Parathyroid adenoma (tissue), 2 donors: ENCODE data around the gene E2F8.

Experiments
- H2AFZ ChIP-seq: fragments of 300-600 bp; sonication (generic); one replicate; pipeline ENCODE4 v1.7.0; 2017; ENCODE audit warnings: antibody characterized with exemption, mild to moderate bottlenecking
- H3K27ac ChIP-seq: fragments of 300-600 bp; sonication (generic); one replicate; pipeline ENCODE4 v1.7.0; 2017
- H3K27me3 ChIP-seq: fragments of 300-600 bp; sonication (generic); one replicate; pipeline ENCODE4 v1.7.0; 2017; ENCODE audit warnings: low read length; ENCODE audit not compliant: control insufficient read depth, insufficient read depth
- H3K36me3 ChIP-seq: fragments of 300-600 bp; sonication (generic); one replicate; pipeline ENCODE4 v1.7.0; 2017; ENCODE audit warnings: low read length; ENCODE audit not compliant: control insufficient read depth, insufficient read depth
- H3K4me1 ChIP-seq: fragments of 300-600 bp; sonication (generic); one replicate; pipeline ENCODE4 v1.7.0; 2017; ENCODE audit warnings: control low read depth
- H3K4me2 ChIP-seq: fragments of 300-600 bp; sonication (generic); one replicate; pipeline ENCODE4 v1.7.0; 2017; ENCODE audit warnings: low read length
- H3K4me3 ChIP-seq: fragments of 300-600 bp; sonication (generic); one replicate; pipeline ENCODE4 v1.7.0; 2017; ENCODE audit warnings: low read depth, low read length
- H3K79me2 ChIP-seq: fragments of 300-600 bp; sonication (generic); one replicate; pipeline ENCODE4 v1.7.0; 2017; ENCODE audit warnings: control low read depth
- H3K9ac ChIP-seq: fragments of 300-600 bp; sonication (generic); one replicate; pipeline ENCODE4 v1.7.0; 2017; ENCODE audit warnings: mild to moderate bottlenecking
- H3K9me3 ChIP-seq: fragments of 300-600 bp; sonication (generic); one replicate; pipeline ENCODE4 v1.7.0; 2017; ENCODE audit warnings: low read length; ENCODE audit not compliant: control insufficient read depth
- TF ChIP-seq, protein P1 (sequence below): fragments of 300-600 bp; sonication (generic); IDR thresholded peaks from one replicate; pipeline ENCODE4 v1.7.0; 2017; ENCODE audit warnings: antibody characterized with exemption, mild to moderate bottlenecking
- donor health status: primary hyperparathyroidism.

Gene E2F8

DNA sequence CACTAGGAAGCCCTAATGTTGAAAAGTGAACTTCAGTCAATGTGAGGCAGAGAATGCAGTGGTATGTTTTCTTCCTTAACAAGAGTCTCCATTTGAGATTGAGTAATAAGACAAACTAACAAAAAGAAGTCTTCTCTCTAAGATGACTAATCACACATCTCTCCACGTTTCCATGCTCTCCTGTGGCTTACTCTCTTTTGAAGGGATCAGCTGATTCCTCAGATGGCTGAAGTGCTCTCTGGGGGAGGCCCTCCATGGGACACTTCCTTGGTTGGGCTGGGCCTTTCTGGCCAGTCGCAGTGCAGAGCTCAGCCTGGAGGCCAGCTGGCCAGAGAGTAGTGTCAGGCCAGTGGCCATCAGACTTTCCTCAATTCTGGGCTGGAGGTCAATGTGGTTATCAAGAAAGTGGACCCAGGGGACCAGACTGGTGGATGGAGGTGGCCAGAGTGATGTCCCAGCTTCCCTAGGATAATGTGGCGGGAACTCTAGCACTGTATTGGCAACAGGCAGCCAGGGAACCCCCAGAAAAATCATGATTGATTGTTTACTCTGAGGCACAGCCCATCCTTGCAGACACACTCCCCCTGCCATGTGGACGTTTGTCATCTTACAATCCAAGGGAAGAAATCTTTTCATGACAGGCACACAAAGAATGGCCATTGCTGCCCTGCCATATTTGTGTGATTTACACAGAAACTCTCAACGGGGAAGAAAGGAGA lies 53.5 kb downstream of the E2F8 start:
- Histone ChIP-seq H3K79me2 (no peaks in the 10 kb centered on the region), H3K27ac (no peak overlapping the region), H3K9ac (no peak overlapping the region), H3K4me3 (no peak overlapping the region), H2AFZ (no peak overlapping the region), H3K4me1 (no peaks in the 10 kb centered on the region), H3K9me3 (no peaks in the 10 kb centered on the region), H3K4me2 (no peak overlapping the region), H3K36me3 (no peaks in the 10 kb centered on the region), H3K27me3 (no peaks in the 10 kb centered on the region)
- TF ChIP-seq, protein P1, sequence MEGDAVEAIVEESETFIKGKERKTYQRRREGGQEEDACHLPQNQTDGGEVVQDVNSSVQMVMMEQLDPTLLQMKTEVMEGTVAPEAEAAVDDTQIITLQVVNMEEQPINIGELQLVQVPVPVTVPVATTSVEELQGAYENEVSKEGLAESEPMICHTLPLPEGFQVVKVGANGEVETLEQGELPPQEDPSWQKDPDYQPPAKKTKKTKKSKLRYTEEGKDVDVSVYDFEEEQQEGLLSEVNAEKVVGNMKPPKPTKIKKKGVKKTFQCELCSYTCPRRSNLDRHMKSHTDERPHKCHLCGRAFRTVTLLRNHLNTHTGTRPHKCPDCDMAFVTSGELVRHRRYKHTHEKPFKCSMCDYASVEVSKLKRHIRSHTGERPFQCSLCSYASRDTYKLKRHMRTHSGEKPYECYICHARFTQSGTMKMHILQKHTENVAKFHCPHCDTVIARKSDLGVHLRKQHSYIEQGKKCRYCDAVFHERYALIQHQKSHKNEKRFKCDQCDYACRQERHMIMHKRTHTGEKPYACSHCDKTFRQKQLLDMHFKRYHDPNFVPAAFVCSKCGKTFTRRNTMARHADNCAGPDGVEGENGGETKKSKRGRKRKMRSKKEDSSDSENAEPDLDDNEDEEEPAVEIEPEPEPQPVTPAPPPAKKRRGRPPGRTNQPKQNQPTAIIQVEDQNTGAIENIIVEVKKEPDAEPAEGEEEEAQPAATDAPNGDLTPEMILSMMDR = no peak

DNA sequence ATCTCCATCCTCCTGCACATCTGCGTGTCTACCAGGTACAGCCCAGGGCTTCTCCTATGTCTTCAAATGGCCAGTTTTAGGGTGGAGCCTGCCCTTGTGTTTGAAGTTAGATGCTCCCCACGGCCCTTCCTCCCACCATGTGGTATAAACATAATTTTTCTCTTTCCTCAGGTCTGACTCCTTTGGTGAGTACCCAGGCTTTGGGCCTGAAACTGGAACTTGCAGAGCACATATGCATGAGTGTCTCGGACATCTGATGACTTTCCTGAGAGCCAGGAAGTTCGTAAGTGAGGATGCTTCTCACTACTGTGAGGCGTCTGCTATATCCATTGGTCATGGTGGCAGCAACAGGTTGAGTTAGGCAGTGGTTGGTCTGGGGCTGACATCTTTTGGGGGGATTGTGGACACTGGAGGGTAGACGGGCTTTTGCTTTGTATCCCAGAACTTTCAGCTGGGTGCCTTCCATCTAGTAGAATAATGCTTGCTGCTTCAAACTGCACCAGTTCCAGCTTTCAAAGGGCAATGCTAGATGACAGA lies 55.2 kb downstream of the E2F8 start:
- H3K4me3 ChIP-seq = no peak overlapping the region
- H3K4me2 ChIP-seq = no peak overlapping the region
- TF ChIP-seq, protein P1 = no peak
- H3K79me2 ChIP-seq = no peaks in the 10 kb centered on the region
- H2AFZ ChIP-seq = no peak overlapping the region
- H3K4me1 ChIP-seq = no peaks in the 10 kb centered on the region
- H3K9ac ChIP-seq = no peak overlapping the region
- H3K27ac ChIP-seq = no peak overlapping the region
- no peaks in the 10 kb centered on the region for H3K36me3 ChIP-seq
- H3K27me3 ChIP-seq = no peaks in the 10 kb centered on the region
- no peaks in the 10 kb centered on the region for H3K9me3 ChIP-seq

DNA sequence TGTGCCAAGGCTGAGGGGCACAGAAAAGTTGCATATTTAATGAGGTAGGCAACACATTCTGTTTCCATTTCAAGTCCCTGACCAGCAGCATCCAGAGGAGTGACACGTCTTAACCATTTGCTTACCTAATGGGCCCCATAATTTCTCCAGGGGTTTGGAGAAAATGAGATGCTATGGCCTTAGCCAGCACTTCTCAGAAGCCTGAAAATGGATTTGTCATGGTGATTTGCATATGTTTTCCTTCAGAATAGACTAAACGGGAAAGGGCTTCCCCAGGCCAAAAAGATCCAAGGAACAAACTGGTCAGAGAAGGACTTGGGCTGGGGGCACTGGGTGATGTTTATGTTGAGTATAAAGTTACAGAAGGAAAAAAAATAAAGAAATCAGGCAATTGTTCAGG lies 55.7 kb downstream of the E2F8 start:
- no peaks in the 10 kb centered on the region for H3K9me3 ChIP-seq
- no peaks in the 10 kb centered on the region for H3K36me3 ChIP-seq
- H3K9ac ChIP-seq = no peak overlapping the region
- no peaks in the 10 kb centered on the region for H3K79me2 ChIP-seq
- no peak overlapping the region for H3K27ac ChIP-seq
- H3K4me2 ChIP-seq = no peak overlapping the region
- TF ChIP-seq, protein P1 = no peak
- no peak overlapping the region for H2AFZ ChIP-seq
- no peaks in the 10 kb centered on the region for H3K4me1 ChIP-seq
- H3K4me3 ChIP-seq = no peak overlapping the region
- H3K27me3 ChIP-seq = no peaks in the 10 kb centered on the region

DNA sequence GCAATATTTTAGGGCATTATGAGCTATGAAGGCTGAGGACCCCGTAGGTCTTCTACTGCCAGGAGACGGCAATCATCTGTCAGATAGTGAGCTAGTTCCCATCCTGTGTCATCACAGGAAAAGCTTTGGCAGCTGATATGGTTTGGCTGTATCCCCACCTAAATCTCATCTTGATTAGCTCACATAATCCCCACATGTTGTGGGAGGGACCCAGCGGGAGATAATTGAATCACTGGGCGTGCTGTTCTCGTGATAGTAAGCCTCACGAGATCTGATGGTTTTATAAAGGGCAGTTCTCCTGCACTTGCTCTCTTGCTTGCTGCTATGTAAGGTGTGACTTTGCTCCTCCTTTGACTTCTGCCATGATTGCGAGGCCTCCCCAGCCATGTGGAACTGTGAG lies 57.1 kb downstream of the E2F8 start:
- Histone ChIP-seq H3K4me2 (no peak overlapping the region), H3K4me1 (no peaks in the 10 kb centered on the region), H3K27ac (no peak overlapping the region), H3K9me3 (no peaks in the 10 kb centered on the region), H3K4me3 (no peak overlapping the region), H3K36me3 (no peaks in the 10 kb centered on the region), H3K79me2 (no peaks in the 10 kb centered on the region), H2AFZ (no peak overlapping the region), H3K9ac (no peak overlapping the region), H3K27me3 (no peaks in the 10 kb centered on the region)
- TF ChIP-seq, protein P1 = no peak
